Mucosa of stomach (tissue), 1 donor: ENCODE results near the gene IL19.

Source experiments
- H3K27me3 ChIP-seq: one replicate; pipeline ENCODE4 v1.7.0; 2013; ENCODE audit warnings: mild to moderate bottlenecking, low read length; ENCODE audit not compliant: control insufficient read depth, insufficient read depth
- H3K36me3 ChIP-seq: one replicate; pipeline ENCODE4 v1.7.0; 2013; ENCODE audit warnings: low read length; ENCODE audit not compliant: control insufficient read depth, insufficient read depth
- H3K4me1 ChIP-seq: one replicate; pipeline ENCODE4 v1.7.0; 2013; ENCODE audit warnings: mild to moderate bottlenecking, low read length; ENCODE audit not compliant: control insufficient read depth, insufficient read depth
- H3K4me3 ChIP-seq: one replicate; pipeline ENCODE4 v1.7.0; 2013; ENCODE audit warnings: low read length
- H3K9ac ChIP-seq: one replicate; pipeline ENCODE4 v1.7.0; 2013; ENCODE audit warnings: mild to moderate bottlenecking, low read length, moderate library complexity
- H3K9me3 ChIP-seq: one replicate; pipeline ENCODE4 v1.7.0; 2013; ENCODE audit warnings: mild to moderate bottlenecking, low read length, moderate library complexity; ENCODE audit not compliant: control insufficient read depth
- donor health status: Pancreatic carcinoma.

Gene IL19

DNA sequence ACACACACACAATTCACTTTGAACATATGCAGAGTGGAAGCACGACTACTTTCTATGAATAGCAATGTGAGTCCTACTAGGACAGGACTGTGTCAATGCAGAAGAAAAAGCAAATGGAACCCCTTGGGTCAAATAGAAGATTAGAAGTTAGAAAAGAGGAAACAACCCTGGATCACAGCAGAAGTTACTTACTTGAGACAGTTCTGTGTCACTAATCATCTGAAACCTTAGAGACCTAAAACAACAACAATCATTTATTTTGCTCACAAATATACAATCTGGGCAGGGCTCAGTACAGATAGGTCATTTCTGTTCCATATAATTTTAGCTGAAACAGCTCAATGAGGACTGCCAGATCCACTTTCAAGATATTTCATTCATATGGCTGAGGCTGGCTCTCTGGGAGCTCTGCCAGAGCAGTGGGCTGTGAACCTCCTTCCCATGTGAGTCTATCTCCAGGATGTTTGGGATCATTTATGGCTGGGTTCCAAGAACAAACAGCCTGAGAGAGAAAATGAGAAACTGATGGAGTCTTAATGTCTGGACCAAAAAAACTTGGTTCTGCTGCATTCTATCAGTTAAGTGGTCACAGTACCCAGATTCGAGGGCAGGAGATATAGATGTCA lies 44.3 kb downstream of the IL19 start:
- no peaks in the 10 kb centered on the region for H3K27me3 ChIP-seq
- H3K9me3 ChIP-seq = no peaks in the 10 kb centered on the region
- no peaks in the 10 kb centered on the region for H3K36me3 ChIP-seq
- no peak overlapping the region for H3K4me3 ChIP-seq
- no peaks in the 10 kb centered on the region for H3K4me1 ChIP-seq
- H3K9ac ChIP-seq = no peak overlapping the region

DNA sequence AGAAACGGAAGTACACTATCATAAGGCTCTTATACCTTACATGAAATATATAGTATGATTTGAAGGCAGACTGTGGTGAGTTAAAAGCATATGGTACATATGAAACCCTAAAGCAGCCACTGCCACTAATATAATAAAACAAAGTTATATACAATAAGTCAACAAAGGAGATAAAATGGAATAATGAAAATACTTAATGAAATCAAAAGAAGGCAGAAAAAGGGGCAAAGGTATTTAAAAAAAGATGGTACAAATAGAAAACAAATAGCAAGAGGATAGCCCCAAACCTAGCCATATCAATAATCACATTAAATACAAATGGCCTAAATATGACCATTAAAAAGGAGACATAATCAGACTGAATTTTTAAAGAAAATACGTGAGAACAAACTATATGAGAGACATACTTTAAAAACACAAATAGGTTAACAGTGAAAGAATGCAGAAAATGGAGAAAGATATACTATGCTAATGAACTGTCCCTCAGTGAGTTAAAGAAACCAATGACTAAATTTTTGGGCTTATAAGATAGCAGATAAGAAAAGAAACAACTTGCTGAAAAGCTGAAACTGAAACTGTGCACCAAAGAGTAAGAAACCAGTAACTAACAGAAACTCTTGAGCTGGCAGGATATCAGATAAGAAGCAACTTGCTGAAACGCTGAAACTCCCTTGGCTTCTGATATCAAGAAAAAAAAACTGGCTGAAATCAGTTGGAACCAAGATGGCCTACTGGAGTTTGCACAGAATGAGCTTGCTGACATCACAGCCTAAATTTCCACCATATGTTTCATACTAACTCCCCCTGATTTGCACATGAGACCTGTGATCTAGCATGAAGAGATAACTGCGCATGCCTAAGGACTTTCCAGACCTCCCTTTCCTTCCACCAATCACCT lies 46.1 kb downstream of the IL19 start:
- Histone ChIP-seq H3K36me3 (no peaks in the 10 kb centered on the region), H3K9ac (no peak overlapping the region), H3K9me3 (no peaks in the 10 kb centered on the region), H3K4me1 (no peaks in the 10 kb centered on the region), H3K27me3 (no peaks in the 10 kb centered on the region), H3K4me3 (no peak overlapping the region)

DNA sequence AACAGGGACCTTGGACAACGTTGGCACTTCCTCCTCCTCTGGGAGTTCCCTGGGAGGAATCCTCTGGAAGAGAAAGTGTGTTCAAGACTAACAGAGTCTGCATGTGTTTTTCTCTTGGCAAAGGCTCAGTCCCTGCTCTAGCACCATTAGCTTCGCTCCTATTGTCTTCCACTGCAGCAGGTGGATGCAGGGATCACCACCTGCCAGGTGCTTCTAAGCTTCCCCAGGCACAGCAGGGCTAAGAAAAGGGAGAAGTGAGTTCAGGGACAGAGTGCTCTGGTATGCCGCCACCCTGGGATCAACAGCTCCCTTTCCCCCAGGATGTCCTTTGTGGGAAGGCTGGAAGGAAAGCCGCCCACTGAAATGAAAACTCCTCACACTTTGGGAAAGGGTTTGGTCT lies 50.9 kb downstream of the IL19 start:
- no peaks in the 10 kb centered on the region for H3K27me3 ChIP-seq
- no peaks in the 10 kb centered on the region for H3K36me3 ChIP-seq
- no peaks in the 10 kb centered on the region for H3K9me3 ChIP-seq
- no peak overlapping the region for H3K4me3 ChIP-seq
- no peaks in the 10 kb centered on the region for H3K4me1 ChIP-seq
- no peak overlapping the region for H3K9ac ChIP-seq

DNA sequence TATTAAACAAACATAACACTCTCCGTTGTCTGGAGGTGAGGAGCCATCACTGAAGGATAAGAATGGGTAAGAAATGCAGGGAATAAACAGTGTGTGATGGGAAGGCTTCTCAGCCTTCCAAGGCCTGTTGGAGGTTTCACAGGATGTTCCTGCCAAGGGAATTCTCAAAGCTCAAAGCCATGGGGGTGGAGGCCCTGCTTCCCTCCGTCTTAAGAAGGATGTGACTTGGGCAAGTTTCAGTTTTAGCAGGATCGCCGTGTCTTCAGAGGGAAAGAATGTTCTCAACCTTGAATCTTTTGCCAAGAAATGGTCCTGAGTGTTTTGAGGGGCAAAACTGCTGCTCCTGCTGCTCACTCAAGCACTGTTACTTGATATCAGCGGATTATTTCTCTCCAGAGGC lies 53.2 kb downstream of the IL19 start:
- Histone ChIP-seq H3K9ac (no peak overlapping the region), H3K9me3 (no peaks in the 10 kb centered on the region), H3K36me3 (no peaks in the 10 kb centered on the region), H3K27me3 (no peaks in the 10 kb centered on the region), H3K4me1 (no peaks in the 10 kb centered on the region), H3K4me3 (no peak overlapping the region)

DNA sequence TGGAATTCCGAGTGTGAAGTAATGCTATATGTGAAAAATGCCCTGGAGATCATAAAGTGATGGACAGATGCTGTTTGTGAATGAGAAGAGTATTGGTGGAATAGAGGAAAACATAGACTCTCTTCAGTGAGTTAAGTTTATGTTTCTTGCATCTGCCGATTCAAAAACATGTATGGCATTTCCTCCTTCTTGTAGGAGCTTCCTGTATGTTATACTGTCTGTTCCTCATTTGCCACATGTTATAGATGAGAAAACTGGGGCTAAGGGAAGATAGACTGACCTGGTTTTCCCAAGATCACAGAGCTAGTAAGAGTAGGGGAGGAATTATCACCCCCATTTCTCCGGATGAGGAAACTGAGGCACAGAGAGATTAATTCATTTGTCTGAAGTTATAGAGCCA lies 53.8 kb downstream of the IL19 start:
- Histone ChIP-seq H3K9me3 (no peaks in the 10 kb centered on the region), H3K4me1 (peaks cover under 1% of the 10 kb centered on the region), H3K36me3 (no peaks in the 10 kb centered on the region), H3K27me3 (no peaks in the 10 kb centered on the region), H3K9ac (no peak overlapping the region), H3K4me3 (no peak overlapping the region)

DNA sequence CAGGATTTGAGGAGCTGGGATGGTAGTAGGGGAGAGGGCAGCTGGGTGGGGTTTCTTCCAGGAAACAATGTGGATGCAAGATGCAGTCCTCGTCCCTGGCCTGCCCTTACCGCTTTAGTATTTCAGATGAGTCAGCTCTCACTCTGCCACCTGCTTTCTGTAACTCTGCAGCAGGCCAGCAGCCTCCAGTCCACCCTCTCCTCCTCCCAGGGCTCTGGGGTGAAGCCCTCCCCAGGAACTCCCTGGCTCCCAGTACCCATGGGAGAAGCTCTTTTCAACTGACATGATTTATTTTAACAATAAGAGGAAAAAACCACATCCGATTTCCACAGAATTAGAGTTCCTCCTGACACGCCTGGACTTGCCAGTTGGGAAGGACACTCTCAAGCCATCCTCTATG lies 55.8 kb downstream of the IL19 start:
- Histone ChIP-seq H3K36me3 (no peaks in the 10 kb centered on the region), H3K9me3 (no peaks in the 10 kb centered on the region), H3K27me3 (no peaks in the 10 kb centered on the region), H3K4me3 (no peak overlapping the region), H3K4me1 (peaks cover 9% of the 10 kb centered on the region), H3K9ac (no peak overlapping the region)

DNA sequence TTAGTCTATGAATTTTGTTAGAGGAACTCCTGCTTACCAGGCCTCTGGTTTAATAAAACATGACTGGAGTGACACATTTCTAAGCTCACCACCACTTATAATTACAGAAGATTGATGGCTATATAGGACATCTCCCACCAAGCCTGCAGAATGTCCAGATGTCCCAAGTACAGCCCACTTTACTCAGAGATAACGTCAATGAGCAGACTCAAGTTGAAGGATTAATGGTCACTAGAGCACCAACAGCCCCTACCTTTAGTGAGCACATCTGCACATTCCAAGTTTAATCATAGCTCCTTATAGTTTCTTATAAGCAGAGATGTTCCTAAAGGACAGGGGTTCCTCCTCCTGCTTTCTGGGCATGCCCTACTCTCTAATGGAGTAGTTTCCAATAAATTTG lies 57.5 kb downstream of the IL19 start:
- Histone ChIP-seq H3K9me3 (no peaks in the 10 kb centered on the region), H3K9ac (no peak overlapping the region), H3K4me3 (no peak overlapping the region), H3K27me3 (no peaks in the 10 kb centered on the region), H3K4me1 (peaks cover 23% of the 10 kb centered on the region), H3K36me3 (no peaks in the 10 kb centered on the region)

DNA sequence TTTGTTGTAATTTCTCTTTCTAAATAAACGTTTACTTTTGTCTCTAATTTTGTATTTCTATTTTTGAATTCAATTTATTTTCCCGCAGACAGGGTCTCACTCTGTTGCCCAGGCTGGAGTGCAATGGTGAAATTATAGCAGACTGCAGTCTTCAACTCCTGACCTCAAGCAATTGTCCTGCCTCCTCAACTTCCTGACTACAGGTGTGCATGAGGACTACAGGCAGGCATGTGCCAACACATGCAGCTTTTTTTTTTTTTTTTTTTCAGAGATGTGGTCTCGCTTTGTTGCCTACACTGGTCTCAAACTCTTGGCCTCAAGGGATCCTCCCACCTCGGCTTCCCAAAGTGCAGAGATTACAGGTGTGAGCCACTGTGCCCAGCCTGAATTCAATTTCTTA lies 58.2 kb downstream of the IL19 start:
- Histone ChIP-seq H3K4me1 (peaks cover 30% of the 10 kb centered on the region), H3K27me3 (no peaks in the 10 kb centered on the region), H3K9ac (no peak overlapping the region), H3K4me3 (no peak overlapping the region), H3K9me3 (no peaks in the 10 kb centered on the region), H3K36me3 (no peaks in the 10 kb centered on the region)

DNA sequence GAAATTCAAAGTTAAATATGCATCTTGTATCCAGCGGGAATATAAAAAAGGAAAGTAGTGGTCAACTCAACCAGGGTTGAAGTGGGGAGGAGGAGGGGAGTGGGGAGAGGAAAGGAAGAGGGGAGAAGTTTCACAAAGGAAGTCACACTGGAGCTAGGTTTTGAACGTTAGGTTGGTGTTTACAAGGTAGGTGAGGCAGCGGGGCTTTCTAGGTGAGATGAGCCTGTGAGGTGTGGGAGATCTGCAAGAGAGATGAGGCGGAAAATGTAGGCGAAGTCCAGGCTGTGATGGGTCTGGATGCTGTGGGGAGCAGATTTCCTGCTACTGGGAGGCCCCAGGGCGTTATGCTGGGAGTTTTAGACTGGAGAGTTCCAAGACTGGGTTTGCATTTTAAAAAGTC lies 58.7 kb downstream of the IL19 start:
- Histone ChIP-seq H3K27me3 (no peaks in the 10 kb centered on the region), H3K4me1 (peaks cover 33% of the 10 kb centered on the region), H3K9ac (no peak overlapping the region), H3K4me3 (no peak overlapping the region), H3K9me3 (no peaks in the 10 kb centered on the region), H3K36me3 (no peaks in the 10 kb centered on the region)

DNA sequence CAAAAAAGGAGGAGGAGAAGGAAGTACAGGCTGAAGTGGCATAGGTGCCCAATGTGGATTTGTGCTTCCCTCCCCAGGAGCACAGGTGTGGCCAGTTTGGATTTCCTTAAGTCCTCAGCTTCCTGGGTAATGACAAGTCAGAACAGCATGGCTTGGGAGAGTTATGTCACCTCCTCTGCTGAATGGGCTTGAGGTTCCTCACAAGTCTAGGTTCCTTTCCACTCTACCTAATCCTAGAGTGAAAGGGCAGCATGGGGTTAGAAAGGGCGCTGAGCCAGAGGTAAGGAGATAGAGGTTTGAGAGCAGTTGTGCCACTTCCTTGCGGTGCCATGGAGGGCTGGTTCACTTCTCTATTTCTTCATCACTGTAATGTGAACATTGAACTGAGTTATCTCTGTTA lies 59.3 kb downstream of the IL19 start:
- Histone ChIP-seq H3K4me1 (peaks cover 37% of the 10 kb centered on the region), H3K9me3 (no peaks in the 10 kb centered on the region), H3K4me3 (no peak overlapping the region), H3K27me3 (no peaks in the 10 kb centered on the region), H3K36me3 (no peaks in the 10 kb centered on the region), H3K9ac (no peak overlapping the region)

DNA sequence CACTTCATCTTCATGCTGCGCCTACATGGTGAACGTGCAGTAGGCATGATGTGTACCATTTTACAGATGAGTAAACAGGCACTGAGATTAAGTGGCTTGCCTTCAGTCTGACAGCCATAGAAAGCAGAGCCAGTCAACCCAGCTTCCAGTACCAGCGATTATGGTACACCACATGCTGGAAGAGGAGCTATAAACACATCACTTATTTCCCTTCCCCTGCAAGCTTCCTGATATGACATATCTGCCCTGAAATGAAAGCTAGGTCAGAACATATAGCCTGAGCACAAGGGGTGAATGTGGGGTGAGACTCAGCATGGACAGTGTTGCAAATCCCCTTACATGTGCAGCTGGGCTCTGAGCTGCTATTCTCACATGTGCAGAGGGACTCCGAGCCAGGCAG lies 61.1 kb downstream of the IL19 start:
- Histone ChIP-seq H3K4me3 (no peak overlapping the region), H3K4me1 (peaks cover 37% of the 10 kb centered on the region), H3K36me3 (no peaks in the 10 kb centered on the region), H3K27me3 (no peaks in the 10 kb centered on the region), H3K9me3 (no peaks in the 10 kb centered on the region), H3K9ac (no peak overlapping the region)

DNA sequence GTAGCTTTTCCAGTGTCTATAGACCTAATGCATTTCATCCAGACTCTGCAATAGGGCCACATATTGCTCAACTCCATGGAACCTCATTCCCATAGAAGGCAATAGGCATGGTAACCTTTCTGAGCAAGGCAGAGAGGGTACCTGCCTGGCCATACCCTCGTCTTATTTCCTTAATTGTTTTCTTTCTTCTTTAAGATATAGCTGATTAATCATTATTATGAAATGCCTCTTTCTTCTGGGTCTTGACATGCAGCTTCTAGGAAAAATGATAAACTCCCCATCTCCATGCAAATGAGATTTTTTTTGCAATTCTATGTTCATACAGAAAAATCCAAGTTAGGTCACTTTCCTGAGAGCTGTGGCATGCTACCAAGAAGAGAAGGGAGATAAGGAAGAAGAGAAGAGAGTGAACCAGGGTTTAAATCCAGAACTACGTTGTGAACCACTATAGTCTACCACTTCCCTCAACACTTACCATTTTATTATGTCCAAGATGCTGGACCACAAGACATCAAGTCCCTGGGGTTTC lies 61.8 kb downstream of the IL19 start:
- no peak overlapping the region for H3K9ac ChIP-seq
- no peaks in the 10 kb centered on the region for H3K27me3 ChIP-seq
- no peaks in the 10 kb centered on the region for H3K36me3 ChIP-seq
- H3K4me3 ChIP-seq = no peak overlapping the region
- no peaks in the 10 kb centered on the region for H3K9me3 ChIP-seq
- H3K4me1 ChIP-seq = peaks cover 37% of the 10 kb centered on the region
